ENCODE results near the gene ALX4.

Gene ALX4

GRCh38 chr11:44309478-44310205 lies at the start of gene ALX4:
ALX4 (minus strand) TSS chr11:44310139; CDS start chr11:44310062, 77 bp downstream.
- no peaks in the 10 kb centered on the region for H3K4me1 ChIP-seq (ENCODE audit: low read length)
- H3K27me3 ChIP-seq (ENCODE audit: low read depth, low read length): peaks cover 5% of the 10 kb centered on the region; the same call in 1 of the 2 replicates
- no peak within 1 kb of the TSS for H3K4me2 ChIP-seq (ENCODE audit: low read length)
- no peaks in the 10 kb centered on the region for H4K20me1 ChIP-seq (ENCODE audit: insufficient read depth, low read length)
- no peak within 1 kb of the TSS for H3K27ac ChIP-seq (ENCODE audit: low read length)
- no peaks in the 10 kb centered on the region for H3K79me2 ChIP-seq (ENCODE audit: low read length)
- no peak within 1 kb of the TSS for H3K9ac ChIP-seq (ENCODE audit: low read length)
- no peak within 1 kb of the TSS for H3K4me3 ChIP-seq (ENCODE audit: low read length)
- no peak within 1 kb of the TSS for H2AFZ ChIP-seq (ENCODE audit: low read depth, low read length)
- TF ChIP-seq CTCF (IDR thresholded peaks at IDR 0.05; ENCODE audit: low read depth, low read length) (no peak), EZH2phosphoT487 (IDR thresholded peaks at IDR 0.05; ENCODE audit: low read depth) (no peak)
- no peaks in the 10 kb centered on the region for H3K9me3 ChIP-seq (ENCODE audit: insufficient read depth, low read length)
- H3K36me3 ChIP-seq (replicated peaks; ENCODE audit: low read depth, low read length): no peaks in the 10 kb centered on the region

GRCh38 chr11:44359162-44359561 lies 49.2 kb upstream of the ALX4 start:
- TF ChIP-seq CTCF (IDR thresholded peaks at IDR 0.05; ENCODE audit: low read depth, low read length) (no peak), EZH2phosphoT487 (IDR thresholded peaks at IDR 0.05; ENCODE audit: low read depth) (no peak)
- Histone ChIP-seq H2AFZ (ENCODE audit: low read depth, low read length) (no peak overlapping the region), H3K9ac (ENCODE audit: low read length) (no peak overlapping the region), H3K4me3 (ENCODE audit: low read length) (no peak overlapping the region), H3K79me2 (ENCODE audit: low read length) (no peaks in the 10 kb centered on the region), H3K36me3 (replicated peaks; ENCODE audit: low read depth, low read length) (no peaks in the 10 kb centered on the region), H4K20me1 (ENCODE audit: insufficient read depth, low read length) (no peaks in the 10 kb centered on the region), H3K9me3 (ENCODE audit: insufficient read depth, low read length) (no peaks in the 10 kb centered on the region), H3K4me1 (ENCODE audit: low read length) (no peaks in the 10 kb centered on the region), H3K27ac (ENCODE audit: low read length) (no peak overlapping the region), H3K27me3 (ENCODE audit: low read depth, low read length) (peaks cover 16% of the 10 kb centered on the region), H3K4me2 (ENCODE audit: low read length) (no peak overlapping the region)

GRCh38 chr11:44358713-44359112 lies 48.8 kb upstream of the ALX4 start:
- Histone ChIP-seq H3K27me3 (ENCODE audit: low read depth, low read length) (peaks cover 16% of the 10 kb centered on the region), H3K9me3 (ENCODE audit: insufficient read depth, low read length) (no peaks in the 10 kb centered on the region), H3K27ac (ENCODE audit: low read length) (no peak overlapping the region), H3K4me1 (ENCODE audit: low read length) (no peaks in the 10 kb centered on the region), H3K36me3 (replicated peaks; ENCODE audit: low read depth, low read length) (no peaks in the 10 kb centered on the region), H4K20me1 (ENCODE audit: insufficient read depth, low read length) (no peaks in the 10 kb centered on the region), H3K4me2 (ENCODE audit: low read length) (no peak overlapping the region), H2AFZ (ENCODE audit: low read depth, low read length) (no peak overlapping the region), H3K4me3 (ENCODE audit: low read length) (no peak overlapping the region), H3K9ac (ENCODE audit: low read length) (no peak overlapping the region), H3K79me2 (ENCODE audit: low read length) (no peaks in the 10 kb centered on the region)
- TF ChIP-seq CTCF (IDR thresholded peaks at IDR 0.05; ENCODE audit: low read depth, low read length) (no peak), EZH2phosphoT487 (IDR thresholded peaks at IDR 0.05; ENCODE audit: low read depth) (no peak)

GRCh38 chr11:44357711-44358110 lies 47.8 kb upstream of the ALX4 start:
- H3K27ac ChIP-seq (ENCODE audit: low read length): no peak overlapping the region
- no peak overlapping the region for H2AFZ ChIP-seq (ENCODE audit: low read depth, low read length)
- no peaks in the 10 kb centered on the region for H3K4me1 ChIP-seq (ENCODE audit: low read length)
- TF ChIP-seq CTCF (IDR thresholded peaks at IDR 0.05; ENCODE audit: low read depth, low read length) (no peak), EZH2phosphoT487 (IDR thresholded peaks at IDR 0.05; ENCODE audit: low read depth) (no peak)
- no peak overlapping the region for H3K4me3 ChIP-seq (ENCODE audit: low read length)
- no peaks in the 10 kb centered on the region for H3K9me3 ChIP-seq (ENCODE audit: insufficient read depth, low read length)
- no peak overlapping the region for H3K9ac ChIP-seq (ENCODE audit: low read length)
- H4K20me1 ChIP-seq (ENCODE audit: insufficient read depth, low read length): no peaks in the 10 kb centered on the region
- H3K36me3 ChIP-seq (replicated peaks; ENCODE audit: low read depth, low read length): no peaks in the 10 kb centered on the region
- no peak overlapping the region for H3K4me2 ChIP-seq (ENCODE audit: low read length)
- no peaks in the 10 kb centered on the region for H3K79me2 ChIP-seq (ENCODE audit: low read length)
- H3K27me3 ChIP-seq (ENCODE audit: low read depth, low read length): peaks cover 16% of the 10 kb centered on the region
